Hindlimb muscle (tissue), 1 donor: Measurements from ENCODE around the gene GIT2. TPM values are rescaled to one million over a fixed set of nuclear protein-coding genes. Genes with fewer than 3 reads are reported as not detected.

Experiments used
- DNase-seq: peaks from one replicate; pipeline ENCODE4 v3.0.0-alpha.2; 2013
- polyA plus RNA-seq: library from polyadenylated mRNA; unstranded; fragments of 120-200 nt; gene quantifications from one replicate; pipeline ENCODE4 v1.2.1, GENCODE V29; 2013; ENCODE audit not compliant: insufficient read length

The GIT2 gene
- polyA plus RNA-seq, 1 donor: 57.8 TPM

DNA sequence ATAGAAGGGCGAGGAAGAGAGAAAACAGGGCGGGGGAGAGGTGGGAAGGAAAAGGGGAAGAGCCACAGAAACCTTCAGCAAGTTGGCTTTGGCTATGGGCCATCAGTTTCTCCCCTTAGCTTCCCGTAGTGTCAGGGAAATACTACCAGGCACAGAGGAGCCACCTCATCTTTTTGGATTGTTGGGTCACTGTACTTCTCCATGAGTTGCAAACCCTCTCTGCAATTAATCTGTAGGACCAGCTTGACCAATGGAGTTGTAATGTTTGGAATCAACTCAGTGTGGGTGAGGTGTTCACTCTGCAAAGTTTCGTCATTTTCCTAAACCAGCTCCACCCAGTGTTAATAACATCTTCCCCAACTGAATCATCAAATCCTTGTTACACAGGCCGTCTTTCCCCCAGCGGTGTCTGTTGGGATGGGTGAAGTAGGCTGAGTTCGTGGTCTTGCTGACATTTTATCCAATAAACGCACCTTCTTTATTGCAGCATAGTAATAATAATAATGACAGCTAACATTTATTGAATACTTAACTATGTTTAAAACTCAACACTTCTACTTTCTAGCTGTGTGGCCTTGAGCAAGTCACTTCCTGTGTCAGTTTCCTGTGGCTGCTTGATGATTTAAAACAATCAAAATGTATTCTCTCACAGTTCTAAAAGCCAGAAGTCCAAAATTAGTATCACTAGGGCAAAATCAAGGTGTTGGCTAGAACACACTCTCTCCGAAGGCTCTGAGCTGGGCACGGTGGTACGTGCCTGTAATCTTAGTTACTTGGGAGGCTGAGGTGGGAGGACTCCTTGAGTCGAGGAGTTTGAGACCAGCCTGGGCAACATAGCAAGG, 107.8 kb downstream of the GIT2 start:
- no peak for DNase-seq

- DNase-seq: no peak
Measured at GRCh38 chr12:109885616-109886015, 110.6 kb downstream of the GIT2 start.

DNA sequence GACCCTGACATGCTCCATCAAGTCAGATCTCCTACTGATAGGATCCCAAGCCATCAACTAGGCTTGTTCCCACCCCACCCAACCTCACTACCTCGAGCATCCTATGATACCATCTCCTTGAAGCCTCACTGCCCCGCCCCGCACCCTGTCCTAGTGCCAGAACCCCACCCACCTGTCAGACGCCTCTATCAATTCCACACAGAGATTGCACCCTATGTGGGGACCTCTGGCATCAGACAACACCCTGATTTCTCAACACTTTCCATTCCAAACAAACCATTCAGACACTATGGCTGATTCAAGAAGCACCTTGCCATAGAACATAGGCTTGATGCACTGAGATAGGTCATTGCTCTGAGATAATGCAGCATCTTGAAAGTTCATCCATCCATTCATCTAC, 112.7 kb downstream of the GIT2 start:
- DNase-seq: no peak

DNA sequence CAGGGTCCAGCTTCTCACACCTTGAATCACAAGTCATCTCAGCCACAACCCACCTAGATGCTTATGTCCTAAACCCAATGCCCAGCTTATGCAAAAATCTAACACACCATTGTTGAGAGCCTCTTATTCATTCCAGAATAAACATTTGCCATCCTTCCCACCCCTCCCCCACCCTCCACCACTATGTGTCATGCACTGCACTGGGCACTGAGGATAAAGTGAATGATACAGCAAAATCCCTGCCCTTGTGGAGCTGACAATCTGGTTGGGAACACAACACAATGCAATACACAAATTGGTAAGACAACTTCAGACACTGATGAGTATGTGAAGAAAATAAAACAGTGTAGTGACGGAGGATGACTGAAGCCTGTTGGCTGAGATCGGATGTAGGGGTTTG, 114.4 kb downstream of the GIT2 start:
- no peak for DNase-seq

- no peak for DNase-seq
Measured at GRCh38 chr12:109880938-109881337, 115.2 kb downstream of the GIT2 start.

DNA sequence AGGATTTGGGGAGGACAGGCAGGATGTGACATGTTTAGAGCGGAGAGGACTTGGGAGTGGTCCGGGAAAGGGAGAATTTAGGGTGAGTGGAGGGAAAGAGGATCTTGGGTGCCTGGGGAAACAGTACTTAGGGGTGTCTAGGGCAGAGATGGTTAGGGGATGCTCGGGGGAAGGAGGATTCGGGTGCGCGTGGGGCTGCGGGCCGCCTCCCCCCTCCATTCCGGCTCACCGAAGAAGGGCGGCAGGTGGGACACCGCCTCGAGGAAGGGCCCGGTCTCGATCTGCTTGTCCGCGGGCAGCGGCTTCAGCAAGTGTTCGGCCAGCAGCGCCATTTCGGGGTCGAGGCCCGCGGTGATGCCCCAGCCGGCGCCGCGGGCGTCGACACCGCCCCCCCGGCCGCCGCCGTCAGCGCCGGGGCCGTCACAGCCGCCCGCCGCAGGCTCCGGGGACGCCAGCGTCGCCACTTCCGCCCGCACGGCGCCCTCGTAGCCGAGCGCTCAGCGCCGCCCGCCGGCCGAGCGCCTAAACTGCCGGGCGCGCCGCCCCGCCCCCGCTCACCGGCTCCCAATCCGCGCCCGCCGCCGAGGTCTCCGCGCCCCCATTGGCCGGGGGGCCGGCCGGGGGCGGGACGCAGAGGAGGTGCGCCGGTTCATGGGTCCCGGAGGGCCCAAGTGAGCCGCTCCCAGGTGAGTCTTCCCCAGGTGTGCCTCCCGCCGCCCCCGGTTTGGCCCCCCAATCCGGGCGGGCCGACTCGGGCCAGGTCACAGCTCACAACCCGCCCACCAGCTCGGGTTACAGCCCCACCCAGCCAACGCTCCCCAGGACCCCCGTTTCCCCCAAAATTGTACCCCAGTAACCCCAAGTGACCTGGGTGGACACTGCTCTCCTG, 115.9 kb downstream of the GIT2 start, which contains the start of gene GLTP:
Gene GLTP (minus strand): TSS at position 499 of the 889 bp plus-strand sequence. CDS start 167 bp downstream, at position 332.
- peak; percentile 93 for DNase-seq

Other genes with a start within 250 kb of the GIT2 start
- 0.99 TPM for gene TRPV4, start 163.0 kb downstream of the GIT2 start, polyA plus RNA-seq
- 20.5 TPM for gene GLTP, start 115.8 kb downstream of the GIT2 start, polyA plus RNA-seq
- 25.3 TPM for gene TCHP, start 96.1 kb downstream of the GIT2 start, polyA plus RNA-seq
- gene ANKRD13A, start 3.1 kb upstream of the GIT2 start, polyA plus RNA-seq: 53.3 TPM
- gene C12orf76, start 52.2 kb upstream of the GIT2 start, polyA plus RNA-seq: 33.7 TPM
- 13.8 TPM for gene IFT81, start 128.0 kb upstream of the GIT2 start, polyA plus RNA-seq